Measurements from ENCODE around the gene SLC45A2.
"Not testable (repeated sequence)": the region's sequence is repeated elsewhere in the genome, so short reads cannot be mapped to it uniquely, and the experiment has no call there.

The SLC45A2 gene, protein sequence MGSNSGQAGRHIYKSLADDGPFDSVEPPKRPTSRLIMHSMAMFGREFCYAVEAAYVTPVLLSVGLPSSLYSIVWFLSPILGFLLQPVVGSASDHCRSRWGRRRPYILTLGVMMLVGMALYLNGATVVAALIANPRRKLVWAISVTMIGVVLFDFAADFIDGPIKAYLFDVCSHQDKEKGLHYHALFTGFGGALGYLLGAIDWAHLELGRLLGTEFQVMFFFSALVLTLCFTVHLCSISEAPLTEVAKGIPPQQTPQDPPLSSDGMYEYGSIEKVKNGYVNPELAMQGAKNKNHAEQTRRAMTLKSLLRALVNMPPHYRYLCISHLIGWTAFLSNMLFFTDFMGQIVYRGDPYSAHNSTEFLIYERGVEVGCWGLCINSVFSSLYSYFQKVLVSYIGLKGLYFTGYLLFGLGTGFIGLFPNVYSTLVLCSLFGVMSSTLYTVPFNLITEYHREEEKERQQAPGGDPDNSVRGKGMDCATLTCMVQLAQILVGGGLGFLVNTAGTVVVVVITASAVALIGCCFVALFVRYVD

DNA sequence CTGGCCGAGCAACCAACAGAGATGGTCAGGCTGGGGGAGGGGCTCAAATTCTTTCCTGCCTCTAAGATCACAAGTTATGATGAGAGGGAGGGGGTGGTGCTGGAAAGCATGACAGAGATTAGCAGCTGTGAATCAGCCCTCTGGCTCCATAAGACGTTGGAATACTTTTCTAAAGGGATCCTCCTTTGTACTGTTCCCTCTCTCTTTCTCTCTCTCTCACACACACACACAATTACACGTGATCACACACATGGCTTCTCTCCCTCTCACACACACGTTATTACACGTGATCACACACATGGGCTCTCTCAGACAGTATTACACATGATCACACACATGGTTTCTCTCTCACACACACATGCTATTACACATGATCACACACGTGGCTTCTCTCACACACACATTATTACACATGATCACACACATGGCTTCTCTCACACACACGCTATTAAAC is at the start of gene SLC45A2:
Gene SLC45A2, minus strand, starts transcription at position 23 of the 454 bp plus-strand sequence. CDS start 110 bp downstream, outside the sequence.
- no peak for DNase-seq (ENCODE audit: low read depth in 2 of 2)

DNA sequence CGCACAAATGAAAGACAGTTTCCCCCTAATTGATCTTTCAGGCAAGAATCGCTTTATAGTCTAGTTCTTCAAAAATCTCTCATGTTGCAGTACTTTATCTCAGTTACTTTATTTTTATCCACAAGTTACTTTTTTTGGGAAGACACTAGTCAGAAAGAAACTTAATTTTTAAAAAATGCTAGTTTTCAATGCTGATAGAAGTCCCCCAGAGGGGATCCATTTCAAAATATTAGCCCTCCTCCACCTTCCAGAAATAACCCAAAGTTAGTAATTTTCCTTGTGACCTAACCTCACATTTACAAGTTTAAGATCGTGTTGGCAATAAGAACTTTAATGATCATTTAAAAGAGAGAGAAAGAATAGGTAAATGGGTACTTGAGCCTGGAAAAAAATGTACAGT is 47.5 kb upstream of the SLC45A2 start:
- DNase-seq (ENCODE audit: low read depth in 2 of 2): no peak

DNA sequence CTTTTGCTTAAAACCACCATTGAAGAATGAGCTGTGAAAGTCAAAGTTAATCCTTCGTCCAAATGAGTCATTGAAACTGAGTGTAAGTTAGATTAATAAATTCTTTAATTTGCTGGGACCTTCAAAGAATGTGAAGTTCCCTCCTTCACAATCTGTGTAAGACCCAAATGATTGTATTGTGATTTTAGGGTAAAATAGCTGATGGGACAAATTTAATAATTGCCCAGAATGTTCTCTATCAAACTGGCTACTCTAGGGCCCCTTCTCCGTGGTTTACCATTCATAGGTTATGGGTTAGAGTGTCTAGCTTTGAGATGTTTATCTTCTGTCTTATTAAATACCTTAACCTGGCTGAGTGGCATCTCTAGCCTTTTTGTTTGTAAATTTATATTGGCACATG is 46.6 kb upstream of the SLC45A2 start:
- no peak for DNase-seq (ENCODE audit: low read depth in 2 of 2)

DNA sequence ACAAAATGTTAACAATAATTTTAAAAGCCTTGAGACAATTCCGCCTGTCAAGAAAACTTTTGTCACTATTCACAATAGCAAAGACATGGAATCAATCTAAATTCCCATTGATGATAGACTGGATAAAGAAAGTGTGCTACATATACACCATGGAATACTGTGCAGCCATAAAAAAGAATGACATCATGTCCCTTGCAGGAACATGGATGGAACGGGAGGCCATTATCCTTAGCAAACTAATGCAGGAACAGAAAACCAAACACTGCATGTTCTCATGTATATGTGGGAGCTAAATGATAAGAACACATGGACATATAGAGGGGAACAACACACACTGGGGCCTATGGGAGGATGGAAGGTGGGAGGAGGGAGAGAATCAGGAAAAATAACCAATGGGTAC is 46.1 kb upstream of the SLC45A2 start:
- not testable (repeated sequence) for DNase-seq (ENCODE audit: low read depth in 2 of 2)

DNA sequence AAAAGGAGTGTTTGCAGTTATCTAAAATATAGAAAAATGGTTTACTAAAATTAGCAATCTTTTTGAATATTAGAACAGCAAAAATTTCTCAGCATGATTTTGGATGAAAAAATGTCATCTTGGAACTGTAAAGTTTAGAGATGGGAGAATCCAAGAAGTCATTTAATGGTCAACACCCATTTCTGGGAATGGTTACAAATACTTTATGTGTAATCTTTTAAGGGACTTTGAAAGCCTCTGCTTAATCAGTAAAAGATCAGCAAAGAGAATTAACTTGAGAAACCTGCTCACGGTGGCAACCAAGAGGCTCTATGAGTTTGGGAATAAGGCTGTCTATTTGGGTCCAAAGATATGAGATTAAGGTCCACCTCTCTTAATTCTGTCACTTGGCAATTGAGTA is 45.6 kb upstream of the SLC45A2 start:
- no peak for DNase-seq (ENCODE audit: low read depth in 2 of 2)

DNA sequence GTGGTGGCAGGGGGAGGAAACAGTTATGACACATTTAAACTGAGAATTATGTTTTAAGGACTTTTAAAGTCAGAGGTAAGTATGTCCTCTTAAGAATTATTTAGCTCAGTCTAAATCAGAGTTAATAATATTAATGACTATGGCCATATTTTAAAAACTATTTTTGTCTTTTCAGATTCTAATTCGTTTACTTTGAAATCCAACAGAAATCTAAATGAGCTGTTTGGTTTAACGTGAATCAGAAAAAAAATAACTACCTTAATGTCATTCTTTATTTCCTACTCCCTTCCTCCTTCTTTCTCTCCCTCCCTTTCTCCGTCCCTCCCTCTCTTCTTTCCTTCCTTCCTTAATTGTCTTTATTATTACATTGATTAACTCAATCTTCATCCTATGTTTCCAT is 43.9 kb upstream of the SLC45A2 start:
- DNase-seq (ENCODE audit: low read depth in 2 of 2): no peak

DNA sequence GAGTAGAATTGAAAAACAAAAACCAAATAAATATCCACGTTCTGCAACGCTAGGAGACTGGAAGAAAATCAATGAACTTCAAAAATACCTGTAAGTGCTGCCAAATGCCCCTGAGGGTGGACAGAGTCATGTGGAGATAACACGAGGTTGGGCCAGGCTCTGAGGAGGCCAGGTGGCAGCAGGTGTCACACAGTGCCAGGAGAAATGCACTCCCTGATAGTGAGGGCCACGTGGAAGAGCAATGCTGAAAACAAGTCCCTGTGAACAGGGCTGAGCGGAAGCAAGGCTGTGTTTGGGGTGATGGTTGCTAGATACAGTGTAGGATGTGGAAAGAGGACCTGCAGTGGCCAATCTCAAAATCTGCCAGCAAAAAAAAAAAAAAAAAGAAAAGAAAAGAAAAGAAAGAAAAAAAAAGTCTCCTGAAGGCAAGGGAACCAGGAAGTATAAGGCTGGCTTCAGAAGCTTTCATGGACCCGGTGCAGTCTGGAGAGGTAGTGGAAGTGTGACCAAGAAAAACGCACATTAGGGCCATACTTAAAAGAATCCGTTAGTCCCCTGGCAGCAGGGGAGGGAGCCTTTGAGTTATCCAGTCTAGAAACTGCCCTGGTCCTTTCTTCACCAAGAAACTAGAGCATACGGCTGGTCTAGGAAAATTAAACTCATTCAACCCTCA is 41.7 kb upstream of the SLC45A2 start:
- DNase-seq (ENCODE audit: low read depth in 2 of 2): no peak

DNA sequence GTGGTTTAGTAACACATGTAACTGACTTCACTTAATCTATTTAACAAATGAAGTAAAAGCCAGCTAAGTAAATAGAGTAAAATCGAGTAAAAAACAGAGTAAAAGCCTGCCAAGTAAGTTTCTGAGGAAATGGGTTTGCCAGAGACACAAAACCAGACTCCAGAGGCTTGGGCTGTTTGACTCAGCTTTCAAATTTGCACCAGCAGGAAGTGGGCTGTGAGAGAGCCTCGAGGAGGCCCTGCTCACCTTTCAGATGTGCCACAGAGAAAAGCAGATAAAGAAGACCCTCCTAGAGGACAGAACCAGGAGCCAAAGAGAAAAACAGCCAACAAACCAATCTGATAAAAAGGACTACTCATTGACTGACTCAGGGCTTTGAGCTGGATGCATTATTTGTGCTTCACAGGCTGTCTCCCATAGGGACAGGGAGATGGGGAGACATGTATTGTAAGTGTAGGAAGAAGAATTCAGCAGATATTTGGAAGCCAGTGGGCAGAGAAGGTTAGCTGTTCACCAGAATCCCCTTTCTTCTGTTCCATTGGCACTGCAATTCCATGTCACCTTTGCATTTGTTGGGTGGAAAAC is 37.7 kb upstream of the SLC45A2 start:
- no peak for DNase-seq (ENCODE audit: low read depth in 2 of 2)

DNA sequence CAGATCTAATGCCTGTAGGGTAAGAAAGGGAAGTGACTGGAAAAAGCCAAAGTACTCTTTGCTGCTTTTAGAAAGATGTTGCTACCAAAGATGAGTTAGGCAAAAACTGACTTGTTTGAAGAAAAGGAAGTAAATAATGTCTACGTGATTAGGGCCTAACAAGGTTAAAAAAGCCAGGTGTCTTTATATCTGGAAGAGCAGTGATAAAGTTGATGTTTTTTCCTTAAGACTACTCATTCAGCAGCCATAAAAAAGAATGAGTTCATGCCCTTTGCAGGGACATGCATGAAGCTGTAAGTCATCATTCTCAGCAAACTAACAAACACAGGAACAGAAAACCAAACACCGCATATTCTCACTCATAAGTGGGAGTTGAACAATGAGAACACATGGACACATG is 36.8 kb upstream of the SLC45A2 start:
- no peak for DNase-seq (ENCODE audit: low read depth in 2 of 2)

DNA sequence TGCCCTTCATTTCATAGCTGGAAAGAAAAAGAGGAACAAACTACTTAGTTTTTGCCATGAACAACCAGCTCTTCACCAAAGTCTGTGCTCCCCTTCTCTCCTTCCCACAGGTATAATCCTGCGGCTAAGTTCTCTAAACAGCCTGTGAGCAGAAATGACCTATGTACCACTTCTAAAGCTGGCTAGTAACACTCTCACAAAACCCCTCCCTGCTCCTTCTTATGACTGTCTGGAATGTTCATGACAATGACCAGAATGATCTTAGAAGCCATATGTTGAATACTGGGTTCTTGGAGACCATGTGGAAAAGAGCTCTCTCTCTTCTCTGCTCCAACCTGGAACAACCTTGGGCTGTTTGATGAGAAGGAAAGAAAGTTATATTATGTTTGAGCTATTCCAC is 36.2 kb upstream of the SLC45A2 start:
- no peak for DNase-seq (ENCODE audit: low read depth in 2 of 2)

DNA sequence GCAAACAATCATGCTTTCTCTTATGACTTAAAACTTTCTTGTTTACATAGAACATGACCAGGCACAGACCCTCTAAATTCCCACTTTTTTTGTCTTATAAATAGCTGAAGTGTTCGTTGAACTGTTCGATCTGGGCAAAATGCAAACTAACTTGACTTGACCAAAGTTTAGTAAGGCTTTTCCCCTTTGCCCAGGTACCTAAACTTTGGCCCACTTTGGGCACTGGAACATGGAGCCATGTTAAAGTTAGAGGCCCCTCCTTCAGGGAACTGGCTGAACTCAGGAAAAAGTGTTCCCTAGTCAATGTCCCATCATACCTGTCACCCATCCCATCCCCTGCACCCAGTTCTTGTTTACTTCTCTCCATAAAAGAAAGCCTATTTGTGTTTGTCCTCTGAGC is 32.8 kb upstream of the SLC45A2 start:
- no peak for DNase-seq (ENCODE audit: low read depth in 2 of 2)

DNA sequence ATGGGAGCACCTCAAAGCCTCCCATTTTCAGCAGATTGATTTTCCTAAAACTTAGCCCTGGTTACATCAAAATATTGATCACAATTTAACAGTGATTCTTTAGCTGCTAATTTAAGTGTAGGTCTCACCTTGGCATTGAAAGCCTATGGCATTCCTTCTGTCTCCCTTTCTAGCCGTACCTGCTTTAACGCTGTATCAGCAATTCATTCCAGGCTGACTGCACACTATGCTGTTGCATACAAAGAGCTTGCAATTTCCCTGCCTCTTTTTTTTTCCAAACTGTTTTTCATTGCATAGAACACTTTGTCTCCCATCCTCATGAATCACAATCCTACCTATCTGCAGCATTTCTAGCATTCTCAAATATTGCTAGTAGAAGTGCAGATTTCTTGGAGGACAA is 32.3 kb upstream of the SLC45A2 start:
- no peak for DNase-seq (ENCODE audit: low read depth in 2 of 2)

DNA sequence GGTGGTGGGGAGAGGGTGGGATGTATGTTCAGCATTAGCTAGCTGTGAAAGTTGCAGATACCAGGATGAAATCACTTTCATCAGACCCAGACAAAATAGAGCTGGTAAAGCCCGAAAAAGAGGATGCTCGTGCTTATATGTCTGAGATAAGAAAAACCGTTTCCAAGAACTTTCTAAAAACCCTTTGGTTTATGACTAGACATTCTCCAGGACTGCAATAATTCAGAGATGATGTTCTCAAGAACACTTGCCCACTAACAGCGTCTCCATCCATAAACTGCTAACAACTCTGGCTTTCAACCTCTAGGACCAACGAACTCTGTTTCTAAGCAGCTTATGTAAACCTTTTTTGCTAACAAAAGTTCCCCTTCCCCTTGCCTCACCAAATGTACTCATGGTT is 31.7 kb upstream of the SLC45A2 start:
- DNase-seq (ENCODE audit: low read depth in 2 of 2): no peak

DNA sequence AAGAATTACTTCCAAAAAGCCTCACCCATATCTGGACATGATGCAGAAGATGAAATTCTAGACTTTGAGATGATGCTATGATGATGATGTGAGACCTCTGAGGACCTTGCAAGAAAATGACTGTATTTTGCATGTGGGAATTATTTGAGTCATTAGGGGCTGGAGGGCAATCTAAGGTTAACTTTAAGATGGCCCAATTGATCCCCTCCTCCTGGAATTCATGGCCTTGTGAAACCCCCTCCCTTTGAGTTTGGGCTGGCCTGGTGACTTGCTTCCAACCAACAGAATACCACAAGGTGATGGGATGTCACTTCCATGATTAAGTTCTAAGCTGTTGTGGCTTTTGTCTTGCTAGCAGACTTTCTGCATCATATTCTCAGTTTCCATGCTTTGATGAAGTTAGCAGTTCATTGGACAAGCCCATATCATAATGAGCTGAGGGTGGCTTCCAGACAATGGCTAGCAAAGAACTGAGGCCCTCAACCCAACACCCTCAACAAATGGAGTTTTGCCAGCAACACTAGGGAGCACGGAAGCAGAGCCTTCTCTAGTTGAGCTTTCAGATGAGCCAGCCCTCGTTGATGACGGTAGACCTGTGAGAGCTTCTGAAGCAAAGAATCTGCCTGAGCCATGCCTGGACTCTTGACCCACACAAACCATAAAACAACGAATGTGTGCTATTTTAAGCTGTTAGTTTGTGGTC is 30.8 kb upstream of the SLC45A2 start:
- DNase-seq (ENCODE audit: low read depth in 2 of 2): no peak

DNA sequence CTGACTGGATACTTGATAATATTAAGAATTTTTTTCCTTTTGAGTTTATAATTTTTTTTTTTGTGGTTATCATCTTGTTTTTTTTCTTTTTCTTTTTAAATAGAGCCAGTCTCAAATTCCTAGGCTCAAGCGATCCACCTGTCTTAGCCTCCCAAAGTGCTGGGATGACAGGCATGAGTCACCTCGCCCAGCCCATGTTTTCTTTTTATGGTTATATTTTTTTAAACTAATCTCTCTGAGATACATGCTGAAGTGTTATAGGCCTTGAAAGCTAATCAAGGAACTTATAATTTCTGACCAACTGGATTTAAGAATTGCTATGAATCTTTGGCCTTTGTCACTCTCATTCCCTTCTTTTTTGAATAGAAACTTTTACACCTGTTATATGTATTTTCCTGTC is 30.1 kb upstream of the SLC45A2 start:
- DNase-seq (ENCODE audit: low read depth in 2 of 2): no peak

DNA sequence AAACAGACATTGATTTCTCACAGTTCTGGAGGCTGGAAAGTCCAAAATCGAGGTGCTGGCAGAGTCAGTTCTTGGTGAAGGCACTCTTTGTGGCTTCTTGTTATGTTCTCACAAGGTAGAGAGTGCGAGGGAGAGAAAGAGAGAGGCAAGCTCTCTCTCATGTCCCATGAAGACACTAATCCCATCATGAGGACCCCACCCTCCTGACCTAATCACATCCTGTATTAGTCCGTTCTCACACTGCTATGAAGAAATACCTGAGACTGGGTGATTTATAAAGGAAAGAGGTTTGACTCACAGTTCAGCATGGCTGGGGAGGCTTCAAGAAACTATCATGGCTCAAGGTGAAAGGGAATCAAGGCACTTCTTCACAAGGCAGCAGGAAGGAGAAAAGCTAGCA is 29.1 kb upstream of the SLC45A2 start:
- no peak for DNase-seq (ENCODE audit: low read depth in 2 of 2)

DNA sequence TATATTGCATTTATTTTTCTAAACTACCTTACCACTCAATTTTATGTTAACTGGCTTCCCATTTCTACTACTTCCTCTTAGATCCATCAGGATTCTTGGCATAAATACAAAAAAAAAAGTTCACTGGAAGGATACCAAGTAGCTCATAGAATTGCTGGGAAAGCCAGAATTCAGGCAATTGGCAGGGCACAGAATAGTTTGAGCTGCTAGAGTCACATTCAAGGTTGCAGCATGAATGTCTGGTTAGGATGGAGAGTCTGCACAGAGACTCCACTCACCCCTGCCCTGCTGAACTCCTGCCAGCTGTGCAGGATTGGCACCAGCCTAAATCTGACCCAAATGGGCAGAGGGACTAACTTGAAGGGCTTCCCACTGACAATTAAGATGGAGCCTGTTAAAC is 28.3 kb upstream of the SLC45A2 start:
- DNase-seq (ENCODE audit: low read depth in 2 of 2): no peak

DNA sequence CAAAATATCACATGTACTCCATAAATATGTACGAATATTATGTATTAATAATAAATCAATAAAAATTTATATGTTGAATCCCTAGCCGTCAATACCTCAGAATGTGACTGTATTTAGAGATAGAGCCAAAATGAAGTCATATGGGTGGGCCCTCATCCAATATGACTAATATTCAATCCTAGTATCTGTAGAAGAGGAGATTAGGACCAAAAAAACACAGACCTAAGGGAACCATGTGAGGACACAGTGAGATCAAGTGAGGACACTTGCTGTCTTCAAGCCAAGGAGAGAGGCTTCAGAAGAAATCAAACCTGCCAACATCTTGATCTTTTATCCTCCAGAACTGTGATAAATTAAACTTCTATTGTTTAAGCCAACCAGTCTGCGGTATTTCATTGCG is 27.0 kb upstream of the SLC45A2 start:
- no peak for DNase-seq (ENCODE audit: low read depth in 2 of 2)

DNA sequence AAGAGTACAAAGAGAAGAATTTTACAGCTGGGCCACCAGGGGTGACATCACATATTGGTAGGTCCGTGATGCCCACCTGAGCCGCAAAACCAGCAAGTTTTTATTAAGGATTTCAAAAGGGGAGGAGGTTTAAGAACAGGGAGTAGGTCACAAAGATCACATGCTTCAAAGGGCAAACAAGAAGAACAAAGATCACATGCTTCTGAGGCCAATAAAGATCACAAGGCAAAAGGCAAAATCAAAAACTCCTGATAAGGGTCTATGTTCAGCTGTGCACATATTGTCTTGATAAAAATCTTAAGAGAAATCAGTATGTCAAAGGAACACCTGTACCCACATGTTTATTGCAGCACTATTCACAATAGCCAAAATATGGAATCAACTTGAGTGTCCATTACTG is 25.7 kb upstream of the SLC45A2 start:
- not testable (repeated sequence) for DNase-seq (ENCODE audit: low read depth in 2 of 2)

DNA sequence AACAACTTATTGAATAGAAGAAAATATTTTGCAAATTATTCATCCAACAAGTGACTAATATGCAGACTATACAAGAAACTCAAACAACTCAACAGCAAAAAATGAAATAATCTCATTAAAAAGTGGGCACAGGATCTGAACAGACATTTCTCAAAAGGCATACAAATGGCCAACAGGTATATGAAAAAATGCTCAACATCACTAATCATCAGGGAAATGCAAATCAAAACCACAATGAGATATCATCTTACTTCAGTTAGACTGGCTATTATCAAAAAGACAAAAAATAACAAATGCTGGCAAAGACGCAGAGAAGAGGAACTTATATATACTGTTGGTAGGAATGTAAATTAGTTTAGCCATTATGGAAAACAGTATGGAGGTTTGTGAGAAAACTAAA is 25.1 kb upstream of the SLC45A2 start:
- no peak for DNase-seq (ENCODE audit: low read depth in 2 of 2)

DNA sequence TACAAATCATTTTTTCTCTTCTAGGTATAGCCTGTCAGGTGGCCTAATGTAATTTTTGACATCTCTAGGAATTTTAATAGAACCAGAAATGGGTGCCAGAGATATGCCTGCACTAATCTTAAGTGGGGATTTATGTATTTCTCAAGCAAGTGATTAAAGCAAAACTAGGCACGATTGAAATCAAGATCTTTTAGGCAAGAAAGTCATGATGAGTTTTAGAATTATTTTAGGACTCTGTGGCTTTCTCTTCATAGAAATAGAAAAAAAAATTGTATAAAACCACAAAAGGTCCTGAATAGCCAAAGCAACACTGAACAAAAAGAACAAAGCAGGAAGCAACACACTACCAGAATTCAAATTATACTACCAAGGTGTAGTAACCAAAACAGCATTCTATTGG is 24.3 kb upstream of the SLC45A2 start:
- DNase-seq (ENCODE audit: low read depth in 2 of 2): no peak
